Measurements from ENCODE around the gene POLR1E.

DNA sequence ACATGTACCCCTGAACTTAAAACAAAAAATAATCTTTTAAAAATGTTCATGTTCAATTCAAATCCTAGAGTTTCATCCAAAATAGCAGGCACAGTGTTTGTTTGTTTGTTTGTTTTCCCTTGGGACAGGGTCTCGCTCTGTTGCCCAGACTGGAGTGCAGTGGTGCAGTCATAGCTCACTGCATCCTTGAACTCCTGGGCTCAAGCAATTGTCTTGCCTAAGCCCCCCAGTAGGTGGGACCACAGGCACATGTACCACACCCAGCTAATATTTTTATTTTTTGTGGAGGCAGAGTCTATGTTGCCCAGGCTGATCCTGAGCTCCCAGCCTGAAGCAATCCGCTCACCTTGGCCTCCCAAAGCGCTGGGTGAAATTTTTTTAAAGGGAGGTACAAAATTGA is 5.0 kb upstream of the POLR1E start:
- TF ChIP-seq, protein P1, sequence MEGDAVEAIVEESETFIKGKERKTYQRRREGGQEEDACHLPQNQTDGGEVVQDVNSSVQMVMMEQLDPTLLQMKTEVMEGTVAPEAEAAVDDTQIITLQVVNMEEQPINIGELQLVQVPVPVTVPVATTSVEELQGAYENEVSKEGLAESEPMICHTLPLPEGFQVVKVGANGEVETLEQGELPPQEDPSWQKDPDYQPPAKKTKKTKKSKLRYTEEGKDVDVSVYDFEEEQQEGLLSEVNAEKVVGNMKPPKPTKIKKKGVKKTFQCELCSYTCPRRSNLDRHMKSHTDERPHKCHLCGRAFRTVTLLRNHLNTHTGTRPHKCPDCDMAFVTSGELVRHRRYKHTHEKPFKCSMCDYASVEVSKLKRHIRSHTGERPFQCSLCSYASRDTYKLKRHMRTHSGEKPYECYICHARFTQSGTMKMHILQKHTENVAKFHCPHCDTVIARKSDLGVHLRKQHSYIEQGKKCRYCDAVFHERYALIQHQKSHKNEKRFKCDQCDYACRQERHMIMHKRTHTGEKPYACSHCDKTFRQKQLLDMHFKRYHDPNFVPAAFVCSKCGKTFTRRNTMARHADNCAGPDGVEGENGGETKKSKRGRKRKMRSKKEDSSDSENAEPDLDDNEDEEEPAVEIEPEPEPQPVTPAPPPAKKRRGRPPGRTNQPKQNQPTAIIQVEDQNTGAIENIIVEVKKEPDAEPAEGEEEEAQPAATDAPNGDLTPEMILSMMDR (IDR thresholded peaks at IDR 0.05; ENCODE audit: low read length), result no peak
- TF ChIP-seq EZH2 (optimal IDR thresholded peaks at IDR 0.05; ENCODE audit: low read depth, low read length), result no peak

All from MM.1S (cell line).